LNCAP (cell line): ENCODE results near the gene FRK.

Source experiments
- TF ChIP-seq, protein P1 (sequence below): fragments of 450-650 bp; IDR thresholded peaks from 2 replicates; pipeline ENCODE4 v1.5.1; 2017; ENCODE audit warnings: mild to moderate bottlenecking

Gene FRK

DNA sequence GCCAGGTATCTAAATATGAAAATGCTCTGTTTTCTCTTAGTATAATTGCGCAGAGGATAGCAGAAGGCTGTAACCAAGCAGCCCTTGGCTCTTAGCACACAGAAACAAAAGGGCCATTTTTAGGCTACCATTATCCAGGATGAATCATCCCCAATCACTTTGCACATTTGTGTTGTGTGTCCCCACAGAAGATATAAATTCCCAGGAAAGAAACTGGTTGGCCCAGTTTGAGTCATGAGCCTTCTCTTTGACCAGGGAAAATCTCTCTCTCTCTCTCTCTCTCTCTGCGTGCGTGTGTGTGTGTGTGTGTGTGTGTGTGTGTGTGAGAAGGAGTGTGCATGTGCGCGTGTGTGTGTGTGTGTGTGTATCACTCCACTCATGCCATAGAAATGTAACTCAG lies 178.5 kb downstream of the FRK start:
- TF ChIP-seq, protein P1, sequence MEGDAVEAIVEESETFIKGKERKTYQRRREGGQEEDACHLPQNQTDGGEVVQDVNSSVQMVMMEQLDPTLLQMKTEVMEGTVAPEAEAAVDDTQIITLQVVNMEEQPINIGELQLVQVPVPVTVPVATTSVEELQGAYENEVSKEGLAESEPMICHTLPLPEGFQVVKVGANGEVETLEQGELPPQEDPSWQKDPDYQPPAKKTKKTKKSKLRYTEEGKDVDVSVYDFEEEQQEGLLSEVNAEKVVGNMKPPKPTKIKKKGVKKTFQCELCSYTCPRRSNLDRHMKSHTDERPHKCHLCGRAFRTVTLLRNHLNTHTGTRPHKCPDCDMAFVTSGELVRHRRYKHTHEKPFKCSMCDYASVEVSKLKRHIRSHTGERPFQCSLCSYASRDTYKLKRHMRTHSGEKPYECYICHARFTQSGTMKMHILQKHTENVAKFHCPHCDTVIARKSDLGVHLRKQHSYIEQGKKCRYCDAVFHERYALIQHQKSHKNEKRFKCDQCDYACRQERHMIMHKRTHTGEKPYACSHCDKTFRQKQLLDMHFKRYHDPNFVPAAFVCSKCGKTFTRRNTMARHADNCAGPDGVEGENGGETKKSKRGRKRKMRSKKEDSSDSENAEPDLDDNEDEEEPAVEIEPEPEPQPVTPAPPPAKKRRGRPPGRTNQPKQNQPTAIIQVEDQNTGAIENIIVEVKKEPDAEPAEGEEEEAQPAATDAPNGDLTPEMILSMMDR, result no peak
